ENCODE results near the gene PCDHA8.

DNA sequence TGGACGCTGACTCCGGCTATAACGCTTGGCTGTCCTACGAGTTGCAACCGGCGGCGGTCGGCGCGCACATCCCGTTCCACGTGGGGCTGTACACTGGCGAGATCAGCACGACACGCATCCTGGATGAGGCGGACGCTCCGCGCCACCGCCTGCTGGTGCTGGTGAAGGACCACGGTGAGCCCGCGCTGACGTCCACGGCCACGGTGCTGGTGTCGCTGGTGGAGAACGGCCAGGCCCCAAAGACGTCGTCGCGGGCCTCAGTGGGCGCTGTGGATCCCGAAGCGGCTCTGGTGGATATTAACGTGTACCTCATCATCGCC is 36.2 kb downstream of the PCDHA8 start:
- TF ChIP-seq, protein P1, sequence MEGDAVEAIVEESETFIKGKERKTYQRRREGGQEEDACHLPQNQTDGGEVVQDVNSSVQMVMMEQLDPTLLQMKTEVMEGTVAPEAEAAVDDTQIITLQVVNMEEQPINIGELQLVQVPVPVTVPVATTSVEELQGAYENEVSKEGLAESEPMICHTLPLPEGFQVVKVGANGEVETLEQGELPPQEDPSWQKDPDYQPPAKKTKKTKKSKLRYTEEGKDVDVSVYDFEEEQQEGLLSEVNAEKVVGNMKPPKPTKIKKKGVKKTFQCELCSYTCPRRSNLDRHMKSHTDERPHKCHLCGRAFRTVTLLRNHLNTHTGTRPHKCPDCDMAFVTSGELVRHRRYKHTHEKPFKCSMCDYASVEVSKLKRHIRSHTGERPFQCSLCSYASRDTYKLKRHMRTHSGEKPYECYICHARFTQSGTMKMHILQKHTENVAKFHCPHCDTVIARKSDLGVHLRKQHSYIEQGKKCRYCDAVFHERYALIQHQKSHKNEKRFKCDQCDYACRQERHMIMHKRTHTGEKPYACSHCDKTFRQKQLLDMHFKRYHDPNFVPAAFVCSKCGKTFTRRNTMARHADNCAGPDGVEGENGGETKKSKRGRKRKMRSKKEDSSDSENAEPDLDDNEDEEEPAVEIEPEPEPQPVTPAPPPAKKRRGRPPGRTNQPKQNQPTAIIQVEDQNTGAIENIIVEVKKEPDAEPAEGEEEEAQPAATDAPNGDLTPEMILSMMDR (IDR thresholded peaks at IDR 0.05): no peak
- no peak for TF ChIP-seq POLR2AphosphoS5 (IDR thresholded peaks at IDR 0.05)

Data from transverse colon (tissue), 4 donors.